ENCODE results near the gene MN1. TPM values are rescaled to one million over a fixed set of nuclear protein-coding genes. Genes with fewer than 3 reads are reported as not detected.

Gene MN1
- total and polyA plus RNA-seq, 2 donors: 0.47 to 1.4 TPM

DNA sequence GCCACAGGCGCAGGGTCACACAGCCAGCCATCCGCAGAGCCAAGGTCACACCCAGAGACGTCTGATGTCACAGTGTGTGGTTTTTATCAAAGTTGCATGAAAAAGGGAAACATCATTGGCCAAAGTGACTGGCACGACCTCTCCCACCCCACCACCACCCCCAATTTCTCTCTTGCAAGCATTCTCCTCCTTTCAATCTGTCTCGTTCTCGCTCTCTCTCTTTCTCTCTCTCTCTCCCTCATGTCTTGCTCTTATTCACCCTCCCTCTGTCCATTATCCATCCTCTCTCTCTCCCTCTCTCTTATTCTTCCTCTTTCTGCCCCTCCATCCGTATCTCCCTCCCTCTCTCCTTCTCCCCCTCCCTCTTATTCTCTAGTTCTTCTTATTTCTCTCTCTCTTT is 40.6 kb downstream of the MN1 start:
- no peak overlapping the region for H3K27ac ChIP-seq (ENCODE audit: low read depth in 1 of 2, low read length in 1 of 2)
- H3K9me3 ChIP-seq (ENCODE audit: control insufficient read depth in 2 of 2, insufficient read depth in 1 of 2, low read length in 1 of 2): no peaks in the 10 kb centered on the region
- no peak for DNase-seq (ENCODE audit: low read depth in 6 of 9, low spot score in 9 of 9)
- H3K4me1 ChIP-seq (ENCODE audit: control insufficient read depth in 2 of 2, insufficient read depth in 2 of 2, low read length in 2 of 2): no peaks in the 10 kb centered on the region
- WGBS: 70% methylated on average over 7 of the region's 7 CpGs
- H3K27me3 ChIP-seq (ENCODE audit: control insufficient read depth in 2 of 2, insufficient read depth in 1 of 2, low read length in 1 of 2): no peaks in the 10 kb centered on the region
- no peak overlapping the region for H3K4me3 ChIP-seq (ENCODE audit: low read length in 2 of 2)
- H3K36me3 ChIP-seq (ENCODE audit: control insufficient read depth in 2 of 2, insufficient read depth in 2 of 2, low read length in 1 of 2): no peaks in the 10 kb centered on the region

DNA sequence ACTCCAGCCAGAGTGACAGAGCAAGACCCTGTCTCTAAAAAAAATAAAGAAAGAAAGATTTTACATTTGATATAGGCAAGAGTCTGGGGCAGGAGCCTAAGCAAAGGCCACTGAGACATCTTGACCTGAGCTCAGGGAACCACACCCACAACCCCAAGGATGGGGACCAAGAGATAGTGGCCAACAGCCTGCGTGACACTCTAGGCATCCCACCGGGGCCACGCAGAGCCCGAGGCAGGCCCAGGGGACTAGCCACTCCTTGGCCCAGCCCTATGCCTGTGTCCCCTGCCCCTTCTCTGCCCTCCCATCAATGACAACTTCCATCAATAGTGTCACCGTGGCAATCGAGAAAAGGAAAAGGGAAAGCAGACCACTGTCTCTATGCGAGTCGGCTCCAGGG is 41.1 kb downstream of the MN1 start:
- H3K9me3 ChIP-seq (ENCODE audit: control insufficient read depth in 2 of 2, insufficient read depth in 1 of 2, low read length in 1 of 2): no peaks in the 10 kb centered on the region
- H3K36me3 ChIP-seq (ENCODE audit: control insufficient read depth in 2 of 2, insufficient read depth in 2 of 2, low read length in 1 of 2): no peaks in the 10 kb centered on the region
- WGBS: 95% methylated on average over 8 of the region's 8 CpGs
- DNase-seq (ENCODE audit: low read depth in 6 of 9, low spot score in 9 of 9): no peak
- no peak overlapping the region for H3K4me3 ChIP-seq (ENCODE audit: low read length in 2 of 2)
- H3K27me3 ChIP-seq (ENCODE audit: control insufficient read depth in 2 of 2, insufficient read depth in 1 of 2, low read length in 1 of 2): no peaks in the 10 kb centered on the region
- H3K27ac ChIP-seq (ENCODE audit: low read depth in 1 of 2, low read length in 1 of 2): no peak overlapping the region
- H3K4me1 ChIP-seq (ENCODE audit: control insufficient read depth in 2 of 2, insufficient read depth in 2 of 2, low read length in 2 of 2): peaks cover 0 to 4% of the 10 kb centered on the region in 2 donors

DNA sequence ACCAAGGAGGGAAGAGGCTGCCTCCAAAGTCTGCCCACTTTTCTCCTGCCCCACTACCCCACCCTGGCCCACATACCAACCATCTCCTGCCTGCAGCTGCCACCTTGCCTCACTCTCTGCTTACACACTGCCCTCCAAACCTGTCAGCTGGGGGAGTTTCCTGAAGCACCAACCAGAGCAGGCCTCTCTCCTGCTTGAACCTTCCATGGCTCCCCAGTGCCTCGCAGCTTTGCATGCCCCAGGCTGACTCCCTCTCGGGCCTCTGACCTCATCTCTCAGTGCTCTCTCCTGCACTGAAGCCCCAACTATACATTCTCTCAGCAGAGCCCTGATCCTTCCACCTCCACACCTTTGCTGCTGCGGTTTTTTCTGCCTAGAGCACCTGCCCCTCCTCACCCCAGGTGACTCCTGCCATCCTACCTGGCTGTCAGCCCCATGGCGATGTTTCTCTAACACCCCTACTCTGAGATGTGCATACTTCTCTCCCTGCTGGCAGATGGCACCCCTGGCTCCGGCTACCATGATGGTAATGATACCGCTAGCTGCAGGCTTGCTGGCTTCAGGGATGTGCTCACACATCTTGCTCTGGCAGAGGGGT is 43.5 kb downstream of the MN1 start:
- H3K36me3 ChIP-seq (ENCODE audit: control insufficient read depth in 2 of 2, insufficient read depth in 2 of 2, low read length in 1 of 2): no peaks in the 10 kb centered on the region
- 96% methylated on average over 6 of the region's 6 CpGs for WGBS
- no peaks in the 10 kb centered on the region for H3K27me3 ChIP-seq (ENCODE audit: control insufficient read depth in 2 of 2, insufficient read depth in 1 of 2, low read length in 1 of 2)
- no peaks in the 10 kb centered on the region for H3K9me3 ChIP-seq (ENCODE audit: control insufficient read depth in 2 of 2, insufficient read depth in 1 of 2, low read length in 1 of 2)
- DNase-seq (ENCODE audit: low read depth in 6 of 9, low spot score in 9 of 9): no peak
- peaks cover 0 to 12% of the 10 kb centered on the region in 2 donors for H3K4me1 ChIP-seq (ENCODE audit: control insufficient read depth in 2 of 2, insufficient read depth in 2 of 2, low read length in 2 of 2)
- H3K4me3 ChIP-seq (ENCODE audit: low read length in 2 of 2): no peak overlapping the region
- no peak overlapping the region for H3K27ac ChIP-seq (ENCODE audit: low read depth in 1 of 2, low read length in 1 of 2)

DNA sequence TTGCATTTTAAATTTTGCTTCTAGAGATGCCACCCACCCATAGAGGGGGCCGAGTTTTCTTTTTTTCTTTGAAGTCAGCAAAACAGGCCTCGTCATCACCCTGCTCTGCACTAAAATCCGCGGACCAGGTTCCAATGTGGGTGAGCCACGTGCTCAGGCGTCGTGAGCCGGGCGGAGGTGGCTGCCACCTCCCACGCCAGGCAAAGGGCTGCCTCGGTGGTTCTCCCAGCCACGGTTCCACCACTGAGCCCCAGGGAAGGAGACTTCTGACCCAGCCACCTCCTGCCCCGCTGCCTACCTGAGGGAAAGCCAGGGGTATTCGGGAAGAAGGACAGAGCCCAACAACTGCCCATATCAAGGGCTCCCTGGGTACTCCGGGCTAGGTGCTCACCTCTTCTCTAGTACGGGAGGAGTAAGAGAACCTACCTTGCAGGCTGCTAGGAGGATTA is 45.3 kb downstream of the MN1 start:
- H3K4me1 ChIP-seq (ENCODE audit: control insufficient read depth in 2 of 2, insufficient read depth in 2 of 2, low read length in 2 of 2): peaks cover 0 to 14% of the 10 kb centered on the region in 2 donors
- H3K4me3 ChIP-seq (ENCODE audit: low read length in 2 of 2): no peak overlapping the region
- DNase-seq (ENCODE audit: low read depth in 6 of 9, low spot score in 9 of 9): no peak
- no peaks in the 10 kb centered on the region for H3K27me3 ChIP-seq (ENCODE audit: control insufficient read depth in 2 of 2, insufficient read depth in 1 of 2, low read length in 1 of 2)
- H3K36me3 ChIP-seq (ENCODE audit: control insufficient read depth in 2 of 2, insufficient read depth in 2 of 2, low read length in 1 of 2): no peaks in the 10 kb centered on the region
- H3K9me3 ChIP-seq (ENCODE audit: control insufficient read depth in 2 of 2, insufficient read depth in 1 of 2, low read length in 1 of 2): no peaks in the 10 kb centered on the region
- 96% methylated on average over 16 of the region's 16 CpGs for WGBS
- no peak overlapping the region for H3K27ac ChIP-seq (ENCODE audit: low read depth in 1 of 2, low read length in 1 of 2)

DNA sequence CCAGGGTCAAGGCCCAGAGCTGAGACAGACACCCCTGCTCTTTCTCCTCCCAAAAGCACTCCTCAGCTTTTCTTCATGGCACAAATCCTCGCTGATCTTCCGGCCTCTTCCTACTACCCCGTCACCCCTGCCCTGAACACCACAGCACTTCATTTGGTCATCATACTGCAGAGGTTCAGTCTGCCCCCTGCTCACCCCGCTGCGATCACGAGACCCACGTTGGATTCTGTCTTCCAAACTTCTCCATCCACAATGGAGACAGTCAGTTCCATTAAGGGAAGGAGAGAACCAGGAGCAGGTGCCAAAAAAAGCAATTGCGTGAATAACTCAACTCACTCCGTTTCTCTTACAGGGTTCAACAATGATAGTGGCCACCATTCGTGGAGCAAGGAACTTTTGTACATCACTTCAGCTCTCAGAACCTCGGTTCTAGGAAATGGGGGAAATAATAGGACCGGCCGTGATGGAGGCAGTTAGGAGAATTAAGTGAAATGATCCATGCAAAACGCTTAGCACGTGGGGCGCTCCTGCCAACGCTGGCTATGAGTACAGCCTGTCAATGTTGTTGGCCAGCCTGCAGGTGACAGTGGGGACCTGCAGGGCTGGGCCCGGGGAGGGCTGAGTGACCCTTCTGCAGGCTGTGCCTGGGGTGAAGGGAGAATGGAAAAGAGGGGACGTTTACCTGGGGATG is 45.9 kb downstream of the MN1 start:
- H3K9me3 ChIP-seq (ENCODE audit: control insufficient read depth in 2 of 2, insufficient read depth in 1 of 2, low read length in 1 of 2): no peaks in the 10 kb centered on the region
- no peaks in the 10 kb centered on the region for H3K36me3 ChIP-seq (ENCODE audit: control insufficient read depth in 2 of 2, insufficient read depth in 2 of 2, low read length in 1 of 2)
- DNase-seq (ENCODE audit: low read depth in 6 of 9, low spot score in 9 of 9): no peak
- H3K4me3 ChIP-seq (ENCODE audit: low read length in 2 of 2): no peak overlapping the region
- WGBS: 94% methylated on average over 19 of the region's 19 CpGs
- no peaks in the 10 kb centered on the region for H3K27me3 ChIP-seq (ENCODE audit: control insufficient read depth in 2 of 2, insufficient read depth in 1 of 2, low read length in 1 of 2)
- H3K4me1 ChIP-seq (ENCODE audit: control insufficient read depth in 2 of 2, insufficient read depth in 2 of 2, low read length in 2 of 2): peaks cover 0 to 14% of the 10 kb centered on the region in 2 donors
- H3K27ac ChIP-seq (ENCODE audit: low read depth in 1 of 2, low read length in 1 of 2): no peak overlapping the region

DNA sequence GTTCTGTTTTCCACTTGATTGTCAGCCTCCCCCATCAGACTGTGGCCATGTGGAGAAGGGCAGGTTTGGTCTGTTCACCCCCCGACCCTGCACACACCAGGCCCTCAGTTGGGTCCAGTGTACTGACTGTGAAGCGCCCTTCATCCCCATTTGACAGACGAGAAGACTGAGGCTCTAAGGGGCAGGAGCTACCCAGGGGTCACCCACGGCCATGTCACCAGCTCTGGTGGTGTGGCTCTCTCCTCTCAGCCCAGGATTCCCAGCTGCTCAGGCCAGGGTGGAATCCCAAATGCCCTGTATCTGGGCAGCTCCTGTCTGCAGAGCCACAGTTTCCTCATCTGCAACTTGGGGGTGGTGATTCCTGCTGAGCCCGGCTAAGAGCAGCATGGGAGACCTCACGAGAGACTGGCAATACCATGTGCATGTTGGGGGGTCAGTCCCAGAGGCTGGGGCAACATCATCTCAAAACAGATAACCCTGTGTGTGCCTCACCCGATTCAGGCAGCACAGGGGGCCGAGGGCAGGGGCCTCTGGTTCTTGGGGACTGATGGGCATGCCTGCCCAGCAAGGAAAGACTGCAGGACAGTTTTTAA is 46.6 kb downstream of the MN1 start:
- H3K27me3 ChIP-seq (ENCODE audit: control insufficient read depth in 2 of 2, insufficient read depth in 1 of 2, low read length in 1 of 2): no peaks in the 10 kb centered on the region
- no peaks in the 10 kb centered on the region for H3K9me3 ChIP-seq (ENCODE audit: control insufficient read depth in 2 of 2, insufficient read depth in 1 of 2, low read length in 1 of 2)
- H3K4me1 ChIP-seq (ENCODE audit: control insufficient read depth in 2 of 2, insufficient read depth in 2 of 2, low read length in 2 of 2): peaks cover 0 to 16% of the 10 kb centered on the region in 2 donors
- DNase-seq (ENCODE audit: low read depth in 6 of 9, low spot score in 9 of 9): no peak
- no peaks in the 10 kb centered on the region for H3K36me3 ChIP-seq (ENCODE audit: control insufficient read depth in 2 of 2, insufficient read depth in 2 of 2, low read length in 1 of 2)
- H3K4me3 ChIP-seq (ENCODE audit: low read length in 2 of 2): no peak overlapping the region
- H3K27ac ChIP-seq (ENCODE audit: low read depth in 1 of 2, low read length in 1 of 2): peak overlapping the region in 1 of 2 donors; percentile 8
- 93% methylated on average over 8 of the region's 8 CpGs for WGBS

DNA sequence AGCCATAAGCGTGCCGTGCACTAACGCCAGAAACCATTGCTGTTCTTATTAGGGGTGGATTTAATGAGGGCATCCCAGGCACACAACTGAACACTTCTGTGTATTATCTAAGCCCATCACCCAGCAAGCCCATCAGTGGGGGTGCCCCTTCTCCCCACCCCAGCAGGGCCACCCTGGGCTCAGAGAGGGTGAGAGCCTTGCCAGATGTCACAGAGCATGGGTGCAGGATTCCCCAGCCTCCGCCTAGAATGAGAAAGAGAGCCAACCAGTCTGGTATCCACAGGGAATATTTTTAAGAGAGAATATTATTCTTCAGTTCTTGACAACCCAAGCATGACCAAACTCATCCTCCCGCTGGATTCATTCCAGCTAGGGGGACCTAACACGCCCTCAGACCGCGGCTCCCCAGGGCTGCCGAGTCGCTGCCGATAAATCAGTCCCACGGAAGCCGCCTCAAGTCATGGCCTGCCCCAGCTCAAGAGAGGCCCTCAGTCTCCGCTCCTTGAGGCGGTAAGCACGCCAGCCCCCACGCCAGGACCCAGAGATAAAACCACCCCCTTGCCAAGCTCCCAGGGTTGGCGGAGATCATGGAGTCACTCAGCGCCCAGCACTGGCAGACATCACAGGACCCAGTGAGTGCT is 47.2 kb downstream of the MN1 start:
- peak in 1 of 9 donors; percentile 23 for DNase-seq (ENCODE audit: low read depth in 6 of 9, low spot score in 9 of 9)
- Histone ChIP-seq H3K4me1 (ENCODE audit: control insufficient read depth in 2 of 2, insufficient read depth in 2 of 2, low read length in 2 of 2) (peaks cover 0 to 22% of the 10 kb centered on the region in 2 donors), H3K36me3 (ENCODE audit: control insufficient read depth in 2 of 2, insufficient read depth in 2 of 2, low read length in 1 of 2) (no peaks in the 10 kb centered on the region), H3K4me3 (ENCODE audit: low read length in 2 of 2) (no peak overlapping the region), H3K27ac (ENCODE audit: low read depth in 1 of 2, low read length in 1 of 2) (peak overlapping the region in 1 of 2 donors; percentile 8), H3K9me3 (ENCODE audit: control insufficient read depth in 2 of 2, insufficient read depth in 1 of 2, low read length in 1 of 2) (no peaks in the 10 kb centered on the region), H3K27me3 (ENCODE audit: control insufficient read depth in 2 of 2, insufficient read depth in 1 of 2, low read length in 1 of 2) (no peaks in the 10 kb centered on the region)
- WGBS: 94% methylated on average over 19 of the region's 19 CpGs

DNA sequence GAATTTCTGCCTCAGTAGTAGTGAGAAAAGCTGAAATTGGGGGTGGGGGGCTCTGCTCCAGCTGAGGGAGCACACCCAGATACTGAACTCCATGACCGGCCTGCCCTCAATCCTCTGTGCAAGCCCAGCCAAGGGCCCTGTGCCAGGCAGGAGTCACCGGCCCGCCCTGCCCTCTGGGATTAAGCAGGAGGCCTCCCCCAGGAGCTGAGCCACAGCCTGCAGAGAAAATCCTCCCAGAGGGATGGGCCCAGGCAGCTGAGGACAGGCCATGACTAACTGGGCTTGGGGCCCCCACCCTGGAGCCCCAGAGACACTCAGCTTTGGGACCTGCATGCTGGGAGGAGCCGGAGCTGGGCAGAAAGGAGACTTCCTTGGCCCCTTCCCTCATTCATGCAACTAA is 48.8 kb downstream of the MN1 start:
- peaks cover 0 to 30% of the 10 kb centered on the region in 2 donors for H3K4me1 ChIP-seq (ENCODE audit: control insufficient read depth in 2 of 2, insufficient read depth in 2 of 2, low read length in 2 of 2)

DNA sequence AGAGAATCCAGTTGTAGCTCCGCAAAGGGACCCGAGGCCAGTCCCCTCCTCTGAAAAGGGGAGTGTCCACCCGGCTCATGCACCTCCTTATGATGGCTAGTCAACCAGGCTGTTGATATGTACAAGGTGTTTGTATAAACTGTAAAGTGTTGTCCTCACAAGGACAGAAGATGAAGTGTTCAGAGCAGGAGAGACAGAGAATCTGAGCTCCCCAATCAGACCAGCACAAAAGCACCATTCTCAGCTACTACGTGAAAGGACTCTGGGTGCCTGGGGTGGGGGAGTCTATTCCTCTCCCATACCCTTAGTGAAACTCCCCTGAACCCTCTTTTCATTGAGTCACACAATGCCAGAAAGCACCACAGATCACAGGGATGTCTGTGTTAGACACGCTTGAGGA is 49.4 kb downstream of the MN1 start:
- no peaks in the 10 kb centered on the region for H3K36me3 ChIP-seq (ENCODE audit: control insufficient read depth in 2 of 2, insufficient read depth in 2 of 2, low read length in 1 of 2)
- 96% methylated on average over 5 of the region's 5 CpGs for WGBS
- no peak overlapping the region for H3K4me3 ChIP-seq (ENCODE audit: low read length in 2 of 2)
- H3K9me3 ChIP-seq (ENCODE audit: control insufficient read depth in 2 of 2, insufficient read depth in 1 of 2, low read length in 1 of 2): no peaks in the 10 kb centered on the region
- DNase-seq (ENCODE audit: low read depth in 6 of 9, low spot score in 9 of 9): no peak
- H3K27me3 ChIP-seq (ENCODE audit: control insufficient read depth in 2 of 2, insufficient read depth in 1 of 2, low read length in 1 of 2): no peaks in the 10 kb centered on the region
- no peak overlapping the region for H3K27ac ChIP-seq (ENCODE audit: low read depth in 1 of 2, low read length in 1 of 2)
- H3K4me1 ChIP-seq (ENCODE audit: control insufficient read depth in 2 of 2, insufficient read depth in 2 of 2, low read length in 2 of 2): peaks cover 0 to 30% of the 10 kb centered on the region in 2 donors

More for the DNA sequence above, 48.8 kb downstream of the MN1 start:
- no peak overlapping the region for H3K4me3 ChIP-seq (ENCODE audit: low read length in 2 of 2)
- no peaks in the 10 kb centered on the region for H3K36me3 ChIP-seq (ENCODE audit: control insufficient read depth in 2 of 2, insufficient read depth in 2 of 2, low read length in 1 of 2)
- no peaks in the 10 kb centered on the region for H3K27me3 ChIP-seq (ENCODE audit: control insufficient read depth in 2 of 2, insufficient read depth in 1 of 2, low read length in 1 of 2)
- 93% methylated on average over 4 of the region's 4 CpGs for WGBS
- no peak for DNase-seq (ENCODE audit: low read depth in 6 of 9, low spot score in 9 of 9)
- no peaks in the 10 kb centered on the region for H3K9me3 ChIP-seq (ENCODE audit: control insufficient read depth in 2 of 2, insufficient read depth in 1 of 2, low read length in 1 of 2)
- H3K27ac ChIP-seq (ENCODE audit: low read depth in 1 of 2, low read length in 1 of 2): no peak overlapping the region

Data from thymus (tissue), 11 donors.